ENCODE data around the gene TNS1. TPM values are rescaled to one million over a fixed set of nuclear protein-coding genes. Genes with fewer than 3 reads are reported as not detected.

The TNS1 gene
- total RNA-seq, 1 experiment from 2014 or later, result 3.4 TPM

DNA sequence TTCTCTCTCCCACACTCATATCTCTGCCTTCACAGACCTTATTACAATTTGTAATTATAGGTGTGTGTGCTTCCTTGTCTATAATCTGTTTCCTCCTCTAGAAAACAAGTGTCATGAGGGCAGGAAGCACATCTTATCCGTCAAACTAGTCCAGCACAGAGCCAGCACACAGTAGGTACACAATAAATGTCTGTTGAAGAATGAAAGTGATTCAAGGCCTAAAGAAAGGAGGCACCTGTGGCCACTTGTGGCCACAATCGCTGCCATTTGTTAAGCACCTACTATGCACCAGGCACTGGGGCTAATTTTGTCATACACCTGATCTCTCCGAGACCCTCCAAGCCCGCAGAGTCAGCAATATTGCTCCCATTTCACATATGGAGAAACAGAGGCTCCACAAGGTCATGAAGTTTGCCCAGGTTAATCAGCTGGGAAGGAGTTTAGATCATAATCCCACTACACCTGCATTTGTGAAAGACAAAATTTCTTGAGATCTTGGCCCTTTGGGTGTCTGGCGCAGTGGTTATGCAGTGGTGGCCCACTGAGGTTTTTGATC, 78.4 kb downstream of the TNS1 start:
- H3K4me1 ChIP-seq (ENCODE audit: insufficient read depth, low read length), result peaks cover 7% of the 10 kb centered on the region; the same call in 1 of the 2 replicates
- TF ChIP-seq, protein P1, sequence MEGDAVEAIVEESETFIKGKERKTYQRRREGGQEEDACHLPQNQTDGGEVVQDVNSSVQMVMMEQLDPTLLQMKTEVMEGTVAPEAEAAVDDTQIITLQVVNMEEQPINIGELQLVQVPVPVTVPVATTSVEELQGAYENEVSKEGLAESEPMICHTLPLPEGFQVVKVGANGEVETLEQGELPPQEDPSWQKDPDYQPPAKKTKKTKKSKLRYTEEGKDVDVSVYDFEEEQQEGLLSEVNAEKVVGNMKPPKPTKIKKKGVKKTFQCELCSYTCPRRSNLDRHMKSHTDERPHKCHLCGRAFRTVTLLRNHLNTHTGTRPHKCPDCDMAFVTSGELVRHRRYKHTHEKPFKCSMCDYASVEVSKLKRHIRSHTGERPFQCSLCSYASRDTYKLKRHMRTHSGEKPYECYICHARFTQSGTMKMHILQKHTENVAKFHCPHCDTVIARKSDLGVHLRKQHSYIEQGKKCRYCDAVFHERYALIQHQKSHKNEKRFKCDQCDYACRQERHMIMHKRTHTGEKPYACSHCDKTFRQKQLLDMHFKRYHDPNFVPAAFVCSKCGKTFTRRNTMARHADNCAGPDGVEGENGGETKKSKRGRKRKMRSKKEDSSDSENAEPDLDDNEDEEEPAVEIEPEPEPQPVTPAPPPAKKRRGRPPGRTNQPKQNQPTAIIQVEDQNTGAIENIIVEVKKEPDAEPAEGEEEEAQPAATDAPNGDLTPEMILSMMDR (conservative IDR thresholded peaks at IDR 0.05), result no peak
- H2BK15ac ChIP-seq (ENCODE audit: low read depth, low read length), result no peak overlapping the region
- H3K23me2 ChIP-seq (ENCODE audit: insufficient read length, low read depth, low read length, poor library complexity, severe bottlenecking), result no peaks in the 10 kb centered on the region
- H3K79me2 ChIP-seq (ENCODE audit: insufficient read depth, low read length), result no peaks in the 10 kb centered on the region
- Mint-ChIP-seq H3K4me1 (peaks cover 39 to 47% of the 10 kb centered on the region in 2 experiments), H3K27me3 (ENCODE audit: low read depth) (peaks cover 3% of the 10 kb centered on the region), H3K9me3 (no peaks in the 10 kb centered on the region), H3K27ac (peak overlapping the region in 1 of 3 experiments; percentile 50; a peak in 1 of 7 replicates), H3K4me3 (no peak overlapping the region), H3K36me3 (ENCODE audit: insufficient read depth in 1 of 3, low read depth in 3 of 3) (no peaks in the 10 kb centered on the region)
- no peak overlapping the region for H3K56ac ChIP-seq (ENCODE audit: insufficient read length, low read depth, low read length)
- no peaks in the 10 kb centered on the region for H4K20me1 ChIP-seq (ENCODE audit: control insufficient read depth, insufficient read depth, insufficient read length)
- no peak overlapping the region for H3K14ac ChIP-seq (ENCODE audit: insufficient read depth, low read length)
- no CpG with 5 or more reads among the region's 5 CpGs for WGBS (ENCODE audit: extremely low coverage, insufficient read length, low lambda C conversion rate)
- H3K27me3 ChIP-seq (ENCODE audit: insufficient read depth, low read length), result no peaks in the 10 kb centered on the region
- no peak overlapping the region for H3K27ac ChIP-seq (ENCODE audit: insufficient read length, low read depth, low read length)
- no peak overlapping the region for H2BK20ac ChIP-seq (ENCODE audit: low read depth, low read length, poor library complexity, severe bottlenecking)
- no peak overlapping the region for H2AK5ac ChIP-seq (ENCODE audit: insufficient read length, low read length)
- no peak overlapping the region for H3K4ac ChIP-seq (ENCODE audit: low read depth, low read length)
- DNase-seq, result no peak
- H2BK120ac ChIP-seq (ENCODE audit: low read depth, low read length, poor library complexity, severe bottlenecking), result no peak overlapping the region
- no peak overlapping the region for H3K23ac ChIP-seq (ENCODE audit: insufficient read length, low read depth, low read length)
- H3K18ac ChIP-seq (ENCODE audit: insufficient read length, low read depth, low read length), result no peak overlapping the region
- H4K8ac ChIP-seq (replicated peaks; ENCODE audit: insufficient read length, low read depth, low read length), result no peak overlapping the region
- H4K5ac ChIP-seq (ENCODE audit: insufficient read length, low read depth, low read length), result no peak overlapping the region
- H2BK5ac ChIP-seq (ENCODE audit: insufficient read length, low read length), result no peak overlapping the region
- no peak overlapping the region for H3K9ac ChIP-seq (ENCODE audit: extremely low read depth, insufficient read length, low read length)
- no peak overlapping the region for H2AFZ ChIP-seq (ENCODE audit: low read length)
- no peaks in the 10 kb centered on the region for H3K9me3 ChIP-seq (ENCODE audit: control insufficient read depth, low read depth, low read length)
- H3T11ph ChIP-seq (ENCODE audit: low read length), result no peak overlapping the region
- H3K4me2 ChIP-seq (ENCODE audit: insufficient read depth, insufficient read length, low read length), result no peak overlapping the region
- no peaks in the 10 kb centered on the region for H3K79me1 ChIP-seq (ENCODE audit: insufficient read depth, low read depth, low read length, poor library complexity, severe bottlenecking)
- H4K91ac ChIP-seq (ENCODE audit: insufficient read length, low read depth, low read length), result no peak overlapping the region
- H2BK12ac ChIP-seq (ENCODE audit: insufficient read length, low read depth, low read length), result no peak overlapping the region
